ENCODE results near the gene RAB1B. TPM values are rescaled to one million over a fixed set of nuclear protein-coding genes. Genes with fewer than 3 reads are reported as not detected.

The RAB1B gene
- total RNA-seq, 1 donor: 88.9 TPM

GRCh38 chr11:66264914-66265313, 3.5 kb upstream of the RAB1B start:
- H3K4me3 ChIP-seq (ENCODE audit: low read depth, low read length): no peak overlapping the region
- no peak for DNase-seq (ENCODE audit: low read depth)
- TF ChIP-seq CTCF (IDR thresholded peaks at IDR 0.05; ENCODE audit: insufficient read depth, low read depth, low read length): no peak

- no peak for DNase-seq (ENCODE audit: low read depth)
- H3K4me3 ChIP-seq (ENCODE audit: low read depth, low read length): no peak overlapping the region
- no peak for TF ChIP-seq CTCF (IDR thresholded peaks at IDR 0.05; ENCODE audit: insufficient read depth, low read depth, low read length)
Measured at GRCh38 chr11:66265531-66266377, 2.7 kb upstream of the RAB1B start.

GRCh38 chr11:66266378-66267038, 1.9 kb upstream of the RAB1B start:
- no peak for TF ChIP-seq CTCF (IDR thresholded peaks at IDR 0.05; ENCODE audit: insufficient read depth, low read depth, low read length)
- DNase-seq (ENCODE audit: low read depth): no peak
- H3K4me3 ChIP-seq (ENCODE audit: low read depth, low read length): peak overlapping the region; percentile 99

GRCh38 chr11:66267039-66267378, 1.4 kb upstream of the RAB1B start:
- no peak for DNase-seq (ENCODE audit: low read depth)
- TF ChIP-seq CTCF (IDR thresholded peaks at IDR 0.05; ENCODE audit: insufficient read depth, low read depth, low read length): no peak
- H3K4me3 ChIP-seq (ENCODE audit: low read depth, low read length): peak overlapping the region; percentile 99

GRCh38 chr11:66267379-66268243, 828 bp upstream of the RAB1B start:
- peak; percentile 88 for DNase-seq (ENCODE audit: low read depth)
- H3K4me3 ChIP-seq (ENCODE audit: low read depth, low read length): peak overlapping the region; percentile 99

More at GRCh38 chr11:66267379-66268243, 828 bp upstream of the RAB1B start:
- peak; percentile 5 for TF ChIP-seq CTCF (IDR thresholded peaks at IDR 0.05; ENCODE audit: insufficient read depth, low read depth, low read length)

All from fibroblast of villous mesenchyme (primary cell).